Measurements from ENCODE around the gene PKM.

DNA sequence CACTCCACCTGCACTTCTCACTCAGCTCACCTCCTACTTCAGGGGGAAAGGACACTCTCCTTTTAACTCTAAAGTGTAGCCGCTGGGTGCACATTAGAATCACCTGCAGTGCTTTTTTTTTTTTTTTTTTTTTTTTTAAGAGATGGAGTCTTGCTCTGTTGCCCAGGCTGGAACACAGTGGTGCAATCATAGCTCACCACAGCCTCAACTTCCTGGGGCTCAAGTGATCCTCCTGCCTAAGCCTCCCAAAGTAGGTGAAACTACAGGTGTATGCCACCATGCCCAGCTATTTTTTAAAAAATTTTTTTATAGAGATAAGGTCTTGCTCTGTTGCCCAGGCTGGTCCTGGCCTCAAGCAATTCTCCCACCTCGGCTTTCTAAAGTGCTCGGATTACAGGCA lies 54.2 kb downstream of the PKM start:
- TF ChIP-seq, protein P1, sequence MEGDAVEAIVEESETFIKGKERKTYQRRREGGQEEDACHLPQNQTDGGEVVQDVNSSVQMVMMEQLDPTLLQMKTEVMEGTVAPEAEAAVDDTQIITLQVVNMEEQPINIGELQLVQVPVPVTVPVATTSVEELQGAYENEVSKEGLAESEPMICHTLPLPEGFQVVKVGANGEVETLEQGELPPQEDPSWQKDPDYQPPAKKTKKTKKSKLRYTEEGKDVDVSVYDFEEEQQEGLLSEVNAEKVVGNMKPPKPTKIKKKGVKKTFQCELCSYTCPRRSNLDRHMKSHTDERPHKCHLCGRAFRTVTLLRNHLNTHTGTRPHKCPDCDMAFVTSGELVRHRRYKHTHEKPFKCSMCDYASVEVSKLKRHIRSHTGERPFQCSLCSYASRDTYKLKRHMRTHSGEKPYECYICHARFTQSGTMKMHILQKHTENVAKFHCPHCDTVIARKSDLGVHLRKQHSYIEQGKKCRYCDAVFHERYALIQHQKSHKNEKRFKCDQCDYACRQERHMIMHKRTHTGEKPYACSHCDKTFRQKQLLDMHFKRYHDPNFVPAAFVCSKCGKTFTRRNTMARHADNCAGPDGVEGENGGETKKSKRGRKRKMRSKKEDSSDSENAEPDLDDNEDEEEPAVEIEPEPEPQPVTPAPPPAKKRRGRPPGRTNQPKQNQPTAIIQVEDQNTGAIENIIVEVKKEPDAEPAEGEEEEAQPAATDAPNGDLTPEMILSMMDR (conservative IDR thresholded peaks at IDR 0.05 in 1 of 2, IDR thresholded peaks at IDR 0.05 in 1 of 2; ENCODE audit: low read depth in 1 of 2, low read length in 2 of 2), result no peak
- no peak for TF ChIP-seq EZH2 (IDR thresholded peaks at IDR 0.05; ENCODE audit: low read length, missing control alignments)
